ENCODE measurements around the gene TCF12.

DNA sequence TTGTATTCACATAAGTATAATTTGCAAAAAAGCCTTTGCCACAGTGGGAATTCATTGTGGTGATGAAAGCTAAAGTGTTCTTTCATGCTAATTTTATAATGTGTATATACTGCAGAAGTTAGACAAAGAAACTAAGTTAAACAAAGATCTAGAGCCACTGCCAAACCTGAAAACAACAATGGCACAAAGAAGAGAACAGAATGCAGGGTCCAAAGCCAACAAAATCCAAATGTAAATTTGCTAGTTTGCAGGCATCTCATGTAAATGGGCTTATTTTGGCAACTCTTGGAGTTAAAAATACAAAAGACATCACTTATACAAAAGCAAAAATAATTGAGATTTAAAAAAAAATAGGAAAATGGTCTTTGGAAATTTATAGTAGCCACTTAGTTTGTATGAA, 123.0 kb downstream of the TCF12 start:
- TF ChIP-seq, protein P1, sequence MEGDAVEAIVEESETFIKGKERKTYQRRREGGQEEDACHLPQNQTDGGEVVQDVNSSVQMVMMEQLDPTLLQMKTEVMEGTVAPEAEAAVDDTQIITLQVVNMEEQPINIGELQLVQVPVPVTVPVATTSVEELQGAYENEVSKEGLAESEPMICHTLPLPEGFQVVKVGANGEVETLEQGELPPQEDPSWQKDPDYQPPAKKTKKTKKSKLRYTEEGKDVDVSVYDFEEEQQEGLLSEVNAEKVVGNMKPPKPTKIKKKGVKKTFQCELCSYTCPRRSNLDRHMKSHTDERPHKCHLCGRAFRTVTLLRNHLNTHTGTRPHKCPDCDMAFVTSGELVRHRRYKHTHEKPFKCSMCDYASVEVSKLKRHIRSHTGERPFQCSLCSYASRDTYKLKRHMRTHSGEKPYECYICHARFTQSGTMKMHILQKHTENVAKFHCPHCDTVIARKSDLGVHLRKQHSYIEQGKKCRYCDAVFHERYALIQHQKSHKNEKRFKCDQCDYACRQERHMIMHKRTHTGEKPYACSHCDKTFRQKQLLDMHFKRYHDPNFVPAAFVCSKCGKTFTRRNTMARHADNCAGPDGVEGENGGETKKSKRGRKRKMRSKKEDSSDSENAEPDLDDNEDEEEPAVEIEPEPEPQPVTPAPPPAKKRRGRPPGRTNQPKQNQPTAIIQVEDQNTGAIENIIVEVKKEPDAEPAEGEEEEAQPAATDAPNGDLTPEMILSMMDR (IDR thresholded peaks at IDR 0.05), result no peak
- TF ChIP-seq EP300 (IDR thresholded peaks at IDR 0.05), result no peak
- TF ChIP-seq POLR2A (IDR thresholded peaks at IDR 0.05; ENCODE audit: low read depth), result no peak
- no peak for TF ChIP-seq POLR2AphosphoS5 (IDR thresholded peaks at IDR 0.05)

All from esophagus muscularis mucosa (tissue), 4 donors.